Hematopoietic multipotent progenitor cell (in vitro differentiated cells): ENCODE data around the gene FAM162A. TPM values are rescaled to one million over a fixed set of nuclear protein-coding genes. Genes with fewer than 3 reads are reported as not detected.

ENCODE experiments used
- small RNA-seq: library from RNA; depleted of rRNA; stranded (forward); fragments of <200 nt; gene quantifications from one replicate; pipeline ENCODE3, GENCODE V24; 2012
- total RNA-seq: library from RNA; depleted of rRNA; stranded (reverse); fragments of >200 nt; gene quantifications from one replicate; pipeline ENCODE4 v1.2.3, GENCODE V29; 2012

The FAM162A gene
- total RNA-seq, 1 donor, result 4.0 TPM

Small RNA genes within 50 kb of the gene (small RNA-seq; reads per million reads assigned to genes)
- gene AC083798.1, result not detected

Other genes starting within 250 kb of the FAM162A start
- under 0.01 TPM for gene CASR, start 200.5 kb upstream of the FAM162A start, total RNA-seq
- gene CSTA, start 58.9 kb upstream of the FAM162A start, total RNA-seq, result 0.27 TPM
- gene MIX23, start 951 bp upstream of the FAM162A start, total RNA-seq, result 2.7 TPM
- gene WDR5B, start 31.9 kb downstream of the FAM162A start, total RNA-seq, result 5.4 TPM
- gene KPNA1, start 130.8 kb downstream of the FAM162A start, total RNA-seq, result 10.5 TPM
- 23.2 TPM for gene PARP9, start 180.1 kb downstream of the FAM162A start, total RNA-seq
- gene DTX3L, start 180.2 kb downstream of the FAM162A start, total RNA-seq, result 22.4 TPM
- gene PARP15, start 193.5 kb downstream of the FAM162A start, total RNA-seq, result 7.0 TPM